ENCODE results near the gene RABGGTB.
A peak's percentile ranks its signal among the peaks of the same experiment; 100 is the strongest.
"Not testable (repeated sequence)": the region's sequence is repeated elsewhere in the genome, so short reads cannot be mapped to it uniquely, and the experiment has no call there.

RABGGTB gene

DNA sequence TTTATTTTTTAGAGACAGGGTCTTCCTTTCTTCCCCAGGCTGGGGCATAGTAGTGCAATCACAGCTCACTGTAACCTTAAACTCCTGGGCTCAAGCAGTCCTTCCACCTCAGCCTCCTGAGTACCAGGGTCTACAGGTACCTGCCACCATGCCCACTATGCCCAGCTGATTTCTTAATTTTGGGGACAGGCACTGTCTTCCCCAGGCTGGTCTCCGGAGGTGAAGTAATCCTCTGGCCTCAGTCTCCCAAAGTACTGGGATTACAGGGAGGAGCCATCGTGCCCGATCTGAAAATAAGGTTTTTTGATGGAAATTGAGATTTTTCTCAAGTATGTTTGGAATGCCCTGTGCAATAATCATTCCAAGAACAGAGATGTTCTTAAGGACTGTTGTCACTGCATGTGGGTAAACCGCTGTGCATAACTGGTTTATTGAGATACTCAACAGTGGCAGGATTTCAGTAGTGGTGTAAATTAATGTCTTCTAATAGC, 9.7 kb downstream of the RABGGTB start:
- peak overlapping the region; percentile 13; the same call in 1 of the 2 replicates for H3K27ac ChIP-seq
- CTCF ChIA-PET, result no interaction called here
- TF ChIP-seq, protein P1, sequence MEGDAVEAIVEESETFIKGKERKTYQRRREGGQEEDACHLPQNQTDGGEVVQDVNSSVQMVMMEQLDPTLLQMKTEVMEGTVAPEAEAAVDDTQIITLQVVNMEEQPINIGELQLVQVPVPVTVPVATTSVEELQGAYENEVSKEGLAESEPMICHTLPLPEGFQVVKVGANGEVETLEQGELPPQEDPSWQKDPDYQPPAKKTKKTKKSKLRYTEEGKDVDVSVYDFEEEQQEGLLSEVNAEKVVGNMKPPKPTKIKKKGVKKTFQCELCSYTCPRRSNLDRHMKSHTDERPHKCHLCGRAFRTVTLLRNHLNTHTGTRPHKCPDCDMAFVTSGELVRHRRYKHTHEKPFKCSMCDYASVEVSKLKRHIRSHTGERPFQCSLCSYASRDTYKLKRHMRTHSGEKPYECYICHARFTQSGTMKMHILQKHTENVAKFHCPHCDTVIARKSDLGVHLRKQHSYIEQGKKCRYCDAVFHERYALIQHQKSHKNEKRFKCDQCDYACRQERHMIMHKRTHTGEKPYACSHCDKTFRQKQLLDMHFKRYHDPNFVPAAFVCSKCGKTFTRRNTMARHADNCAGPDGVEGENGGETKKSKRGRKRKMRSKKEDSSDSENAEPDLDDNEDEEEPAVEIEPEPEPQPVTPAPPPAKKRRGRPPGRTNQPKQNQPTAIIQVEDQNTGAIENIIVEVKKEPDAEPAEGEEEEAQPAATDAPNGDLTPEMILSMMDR (conservative IDR thresholded peaks at IDR 0.05; ENCODE audit: low read depth), result no peak
- POLR2A ChIA-PET (ENCODE audit: low non-redundant PET), result no interaction called here
- no peak for DNase-seq (ENCODE audit: low spot score)

DNA sequence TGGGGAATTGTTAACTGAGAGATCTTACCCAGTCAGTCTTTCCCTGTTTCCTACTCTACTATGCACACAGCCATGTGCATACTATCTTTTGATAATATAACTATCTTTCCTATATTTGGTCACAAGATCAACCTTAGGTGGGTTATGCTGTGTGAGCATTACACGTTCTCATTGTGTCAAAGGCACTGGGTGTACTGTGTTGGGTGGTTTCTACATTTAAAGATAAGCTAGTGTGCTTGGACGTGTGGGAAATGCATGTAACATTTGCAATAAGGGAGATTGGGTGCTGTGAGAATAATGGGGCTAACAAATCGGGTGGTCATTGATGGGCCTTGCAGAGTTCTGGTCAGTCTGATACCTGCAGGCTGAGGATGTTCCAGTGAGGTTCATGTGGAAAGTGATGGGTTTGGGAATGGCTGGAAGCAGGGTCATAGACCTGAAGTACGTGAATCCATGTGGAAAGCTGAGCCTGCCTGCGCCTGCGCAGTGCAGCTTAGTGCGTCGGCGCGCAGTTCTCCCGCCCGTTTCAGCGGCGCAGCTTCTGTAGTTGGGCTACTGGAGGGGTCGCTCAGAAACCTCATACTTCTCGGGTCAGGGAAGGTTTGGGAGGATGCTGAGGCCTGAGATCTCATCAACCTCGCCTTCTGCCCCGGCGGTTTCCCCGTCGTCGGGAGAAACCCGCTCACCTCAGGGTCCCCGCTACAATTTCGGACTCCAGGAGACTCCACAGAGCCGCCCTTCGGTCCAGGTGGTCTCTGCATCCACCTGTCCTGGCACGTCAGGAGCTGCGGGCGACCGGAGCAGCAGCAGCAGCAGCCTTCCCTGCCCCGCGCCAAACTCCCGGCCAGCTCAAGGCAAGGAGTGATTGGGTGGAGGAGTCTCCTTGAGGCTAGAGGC, 10.6 kb downstream of the RABGGTB start, which contains the start of gene MSH4:
Gene MSH4, plus strand, starts transcription at position 507 of the 897 bp plus-strand sequence. Its CDS starts 104 bp downstream, at position 611.
- CTCF ChIA-PET, result no interaction called here
- TF ChIP-seq, protein P1 (conservative IDR thresholded peaks at IDR 0.05; ENCODE audit: low read depth), result no peak
- DNase-seq (ENCODE audit: low spot score), result no peak
- POLR2A ChIA-PET (ENCODE audit: low non-redundant PET), result interaction anchor here (0.9 kb wide), 1 partner anchor 11 kb away, joined by 3 read pairs; the partner anchor contains the start of gene RABGGTB
- peak within 1 kb of the TSS; percentile 50 for H3K27ac ChIP-seq

DNA sequence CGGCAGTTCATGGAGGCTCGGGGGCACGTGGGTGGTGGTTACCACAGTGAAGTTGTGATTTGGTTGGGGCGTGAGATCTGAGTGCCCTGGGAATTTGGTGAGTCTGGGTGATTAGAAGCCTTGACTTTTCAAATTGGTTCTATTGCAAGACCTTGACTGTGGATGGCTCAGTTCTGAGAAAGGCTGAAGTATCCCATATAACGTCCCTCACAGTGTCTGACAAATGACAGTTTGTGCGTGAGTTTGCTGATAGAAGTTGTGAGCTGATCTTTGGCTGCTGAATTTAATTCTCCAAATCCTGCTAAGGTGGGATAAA, 11.2 kb downstream of the RABGGTB start:
- DNase-seq (ENCODE audit: low spot score), result no peak
- ChIA-PET CTCF (no interaction called here), POLR2A (ENCODE audit: low non-redundant PET) (no interaction called here)
- H3K27ac ChIP-seq, result peak overlapping the region; percentile 50
- TF ChIP-seq, protein P1 (conservative IDR thresholded peaks at IDR 0.05; ENCODE audit: low read depth), result no peak

DNA sequence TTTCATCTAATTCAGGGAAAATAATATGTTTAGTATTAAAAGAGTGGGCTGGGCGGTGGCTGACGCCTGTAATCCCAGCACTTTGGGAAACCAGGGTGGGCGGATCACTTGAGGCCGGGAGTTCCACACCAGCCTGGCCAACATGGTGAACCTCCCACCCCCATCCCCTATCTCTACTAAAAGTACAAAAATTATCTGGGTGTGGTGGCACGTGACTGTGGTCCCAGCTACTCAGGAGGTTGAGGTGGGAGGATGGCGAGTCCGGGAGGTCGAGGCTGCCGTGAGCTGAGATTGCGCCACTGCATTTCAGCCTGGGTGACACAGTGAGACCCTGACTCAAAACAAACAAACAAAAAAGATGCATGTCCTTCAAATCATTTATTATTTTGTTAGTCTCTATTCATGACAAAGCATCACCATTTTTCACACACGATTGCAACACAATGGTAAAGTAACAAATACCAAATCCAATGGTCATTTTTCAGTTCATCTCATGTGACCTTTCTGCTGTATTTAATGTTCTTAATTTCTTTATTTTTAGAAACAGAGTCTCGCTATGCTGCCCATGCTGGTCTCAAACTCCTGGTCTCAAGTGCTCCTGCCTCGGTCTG, 11.7 kb downstream of the RABGGTB start:
- DNase-seq (ENCODE audit: low spot score), result no peak
- TF ChIP-seq, protein P1 (conservative IDR thresholded peaks at IDR 0.05; ENCODE audit: low read depth), result no peak
- H3K27ac ChIP-seq, result no peak overlapping the region
- CTCF ChIA-PET, result no interaction called here
- POLR2A ChIA-PET (ENCODE audit: low non-redundant PET), result no interaction called here

DNA sequence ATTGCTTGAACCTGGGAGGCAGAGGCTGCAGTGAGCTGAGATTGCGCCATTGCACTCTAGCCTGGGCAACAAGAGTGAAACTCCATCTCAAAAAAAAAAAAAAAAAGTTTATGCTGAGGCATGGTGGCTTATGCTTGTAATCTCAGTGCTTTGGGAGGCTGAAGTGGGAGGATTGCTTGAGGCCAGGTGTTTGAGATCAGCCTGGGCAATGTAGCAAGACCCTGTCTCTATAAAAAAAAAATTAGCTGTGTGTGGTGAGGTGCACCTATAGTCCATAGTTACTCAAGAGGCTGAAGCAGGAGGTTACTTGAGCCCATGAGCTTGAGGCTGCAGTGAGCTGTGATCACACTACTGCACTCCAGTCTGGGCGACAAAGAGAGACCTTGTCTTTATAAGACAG, 15.4 kb downstream of the RABGGTB start:
- POLR2A ChIA-PET (ENCODE audit: low non-redundant PET), result not testable (repeated sequence)
- CTCF ChIA-PET, result interaction anchor here (0.6 kb wide), 1 partner anchor 1617 kb away, joined by 3 read pairs; no protein-coding TSS in a partner anchor

DNA sequence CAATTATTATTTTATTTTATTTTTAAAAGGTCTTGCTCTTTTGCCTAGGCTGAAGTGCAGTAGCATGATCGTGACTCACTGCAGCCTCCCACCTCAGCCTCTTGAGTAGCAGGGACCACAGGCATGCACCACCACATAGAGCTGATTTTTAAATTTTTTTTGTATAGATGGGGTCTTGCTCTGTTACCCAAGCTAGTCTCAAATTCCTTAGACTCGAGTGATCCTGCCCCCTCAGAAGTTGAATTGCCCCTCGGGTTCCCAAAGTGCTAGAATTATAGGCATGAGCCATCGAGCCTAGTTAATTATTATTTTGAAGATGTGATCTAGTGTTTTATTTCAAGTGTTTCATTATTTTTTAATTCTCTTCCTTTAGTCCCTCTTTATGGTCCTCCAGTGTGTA, 22.9 kb downstream of the RABGGTB start:
- TF ChIP-seq, protein P1 (conservative IDR thresholded peaks at IDR 0.05; ENCODE audit: low read depth), result no peak

More for the DNA sequence above, 15.4 kb downstream of the RABGGTB start:
- not testable (repeated sequence) for DNase-seq (ENCODE audit: low spot score); H3K27ac ChIP-seq

DNA sequence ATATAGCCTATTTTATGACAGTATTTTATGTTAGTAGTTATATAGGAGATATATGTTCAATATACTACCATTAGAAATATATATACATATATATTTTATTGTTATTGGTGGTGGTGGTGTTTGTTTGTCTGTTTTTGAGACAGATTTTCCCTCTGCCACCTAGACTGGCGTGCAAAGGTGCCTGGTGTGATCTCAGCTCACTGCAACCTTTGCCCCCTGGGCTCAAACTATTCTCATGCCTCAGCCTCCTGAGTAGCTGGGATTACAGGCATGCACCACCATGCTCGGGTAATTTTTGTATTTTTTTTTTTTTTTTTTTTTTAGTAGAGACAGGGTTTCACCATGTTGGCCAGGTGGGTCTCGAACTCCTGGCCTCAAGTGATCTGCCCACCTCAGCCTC, 24.1 kb downstream of the RABGGTB start:
- DNase-seq (ENCODE audit: low spot score); H3K27ac ChIP-seq; CTCF ChIA-PET; POLR2A ChIA-PET (ENCODE audit: low non-redundant PET): not testable (repeated sequence)

More for the DNA sequence above, 22.9 kb downstream of the RABGGTB start:
- CTCF ChIA-PET, result interaction anchor here (0.7 kb wide), 1 partner anchor 107 kb away, joined by 3 read pairs; no protein-coding TSS in a partner anchor
- DNase-seq (ENCODE audit: low spot score), result no peak
- POLR2A ChIA-PET (ENCODE audit: low non-redundant PET), result no interaction called here
- H3K27ac ChIP-seq, result no peak overlapping the region

Measured in RWPE1 (cell line).